ENCODE measurements around the gene TMEM170B. TPM values are rescaled to one million over a fixed set of nuclear protein-coding genes. Genes with fewer than 3 reads are reported as not detected.

TMEM170B gene
- total and polyA plus RNA-seq, 9 of the 15 experiments (the other 6 are each of a cell fraction or from before 2014, with no cell fraction given): 0.03 to 0.11 (median 0.07) TPM

- BruUV-seq (replicated peaks): no TSS peak
- DNase-seq (ENCODE audit: extremely low read depth in 1 of 4, low spot score in 3 of 4): peak; percentile 11 to 30 (median 20)
- WGBS (ENCODE audit: insufficient coverage, low coverage, missing lambda C conversion rate): 2% methylated on average over 45 of the region's 74 CpGs
- Histone ChIP-seq H3K79me2 (ENCODE audit: control insufficient read depth, insufficient read depth, low read length) (no peaks in the 10 kb centered on the region), H3K9me3 (replicated peaks; ENCODE audit: control insufficient read depth, insufficient read depth, low read depth, low read length) (no peaks in the 10 kb centered on the region), H3K4me1 (replicated peaks in 1 of 2; ENCODE audit: control insufficient read depth in 2 of 2, insufficient read depth in 2 of 2, low read length in 2 of 2) (peaks cover 0 to 20% of the 10 kb centered on the region in 2 experiments; a peak in 3 of 5 replicates), H3K36me3 (ENCODE audit: control insufficient read depth, insufficient read depth, low read length) (no peaks in the 10 kb centered on the region), H3K27me3 (ENCODE audit: control insufficient read depth in 2 of 2, insufficient read depth in 2 of 2, low read length in 2 of 2) (peaks cover 12 to 13% of the 10 kb centered on the region in 2 experiments), H3K9ac (ENCODE audit: insufficient read depth in 1 of 2, low read depth in 2 of 2, low read length in 2 of 2) (peak overlapping the region in 1 of 2 experiments; percentile 88; a peak in 2 of 4 replicates), H3K27ac (ENCODE audit: extremely low read depth, low read depth, low read length) (no peak overlapping the region), H3K4me2 (ENCODE audit: insufficient read depth, low read length) (peak overlapping the region; percentile 64), H2AFZ (ENCODE audit: low read depth, low read length) (peak overlapping the region; percentile 86), H4K20me1 (replicated peaks; ENCODE audit: control insufficient read depth, insufficient read depth, low read length) (no peaks in the 10 kb centered on the region), H3K9me1 (ENCODE audit: control insufficient read depth, insufficient read depth, low read length) (no peaks in the 10 kb centered on the region), H3K4me3 (peak overlapping the region; percentile 51)
- peak; percentile 8 for ATAC-seq
- intact Hi-C loops (cut with micrococcal nuclease): no loop called here
- in situ Hi-C loops (cut with MboI): no loop called here
- ChIA-PET CTCF (ENCODE audit: low intra/inter-chr PET ratio) (no interaction called here), POLR2A (interaction anchor here (0.6 to 0.9 kb wide), 2 partner anchors 68 to 184 kb away, joined by 3 read pairs; no protein-coding TSS in a partner anchor)
- TF ChIP-seq ARNT (IDR thresholded peaks at IDR 0.05) (no peak), RREB1 (CRISPR knock-in tag; IDR thresholded peaks at IDR 0.05) (0 out of 2 replicates have a peak, but pooled peaks have one; percentile 43), E2F3 (CRISPR knock-in tag; IDR thresholded peaks at IDR 0.05) (0 out of 2 replicates have a peak, but pooled peaks have one; percentile 38), MXI1 (IDR thresholded peaks at IDR 0.05; ENCODE audit: low read depth, low read length) (no peak), SUPT5H (IDR thresholded peaks at IDR 0.05) (no peak), ZBTB7A (IDR thresholded peaks at IDR 0.05; ENCODE audit: borderline replicate concordance, control insufficient read depth, low read depth, low read length) (peak; percentile 4; the same call in 1 of the 2 replicates)
- FAIRE-seq: no peak
These were observed 686 bp downstream of the TMEM170B start for GRCh38 chr6:11538052-11538818.

Measured in K562 (cell line).